NCI-H2107 treated with DMSO at 0.1 percent for 48 hours (cell line): ENCODE measurements around the gene GALC.

ENCODE experiments used
- DNase-seq: peaks from one replicate; lab custom pipeline; 2025; ENCODE audit not compliant: unreplicated experiment; lab: John Stamatoyannopoulos, UW

Gene GALC

GRCh38 chr14:88007608-88008007 is 14.6 kb upstream of the GALC start:
- DNase-seq: no peak

- no peak for DNase-seq
Observed at GRCh38 chr14:88005978-88006851, 13.2 kb upstream of the GALC start.

GRCh38 chr14:88005050-88005481 is 12.1 kb upstream of the GALC start, which contains the start of gene GPR65:
Gene GPR65 (plus strand): TSS chr14:88005135. CDS start chr14:88010848, 5,713 bp downstream.
- DNase-seq: no peak

GRCh38 chr14:88004506-88005036 is 11.6 kb upstream of the GALC start:
- no peak for DNase-seq

- no peak for DNase-seq
Observed at GRCh38 chr14:88003425-88003824, 10.4 kb upstream of the GALC start.

GRCh38 chr14:88002421-88003075 is 9.6 kb upstream of the GALC start:
- DNase-seq: no peak

GRCh38 chr14:87999277-87999676 is 6.3 kb upstream of the GALC start:
- no peak for DNase-seq

- no peak for DNase-seq
Observed at GRCh38 chr14:87998482-87998881, 5.5 kb upstream of the GALC start.

- DNase-seq: no peak
Observed at GRCh38 chr14:87996291-87996592, 3.3 kb upstream of the GALC start.

GRCh38 chr14:87995500-87996290 is 2.7 kb upstream of the GALC start:
- no peak for DNase-seq

- no peak for DNase-seq
Observed at GRCh38 chr14:87994974-87995373, 2.0 kb upstream of the GALC start.

GRCh38 chr14:87992346-87992717 is 650 bp downstream of the GALC start:
- no peak for DNase-seq

GRCh38 chr14:87990682-87991081 is 2.3 kb downstream of the GALC start:
- no peak for DNase-seq

- DNase-seq: no peak
Observed at GRCh38 chr14:87989956-87990299, 3.1 kb downstream of the GALC start.

- no peak for DNase-seq
Observed at GRCh38 chr14:87989221-87989955, 3.6 kb downstream of the GALC start.

- no peak for DNase-seq
Observed at GRCh38 chr14:87979689-87980088, 13.3 kb downstream of the GALC start.

GRCh38 chr14:87975636-87976035 is 17.3 kb downstream of the GALC start:
- DNase-seq: no peak

GRCh38 chr14:87971010-87971409 is 22.0 kb downstream of the GALC start:
- no peak for DNase-seq

- no peak for DNase-seq
Observed at GRCh38 chr14:87967496-87967895, 25.5 kb downstream of the GALC start.

GRCh38 chr14:87966816-87967215 is 26.2 kb downstream of the GALC start:
- no peak for DNase-seq

GRCh38 chr14:87961246-87961645 is 31.7 kb downstream of the GALC start:
- no peak for DNase-seq
